ENCODE data around the gene ELOVL2.

ELOVL2 gene

DNA sequence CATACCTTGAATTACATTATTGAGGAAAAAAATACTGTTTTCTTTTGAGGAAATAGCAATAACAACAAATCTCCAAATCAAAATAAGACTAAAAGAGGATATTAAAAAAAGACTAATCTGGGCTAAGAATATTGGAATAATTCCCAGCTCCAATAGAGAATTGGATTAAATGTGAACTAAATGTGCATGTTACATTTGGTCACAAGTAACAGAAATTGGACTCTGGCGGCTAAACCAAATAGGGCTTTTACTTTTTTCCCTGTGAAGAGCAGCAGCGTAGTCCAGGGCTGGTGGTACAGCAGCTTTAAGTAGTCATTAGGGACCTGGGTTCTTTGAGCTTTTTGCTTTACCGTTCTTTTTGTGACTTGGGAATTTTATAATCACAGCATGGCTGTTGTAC is 71.9 kb downstream of the ELOVL2 start:
- no peak for DNase-seq

- DNase-seq = no peak
These were observed 73.4 kb downstream of the ELOVL2 start for GRCh38 chr6:10970731-10971130.

- no peak for DNase-seq
These were observed 75.3 kb downstream of the ELOVL2 start for GRCh38 chr6:10968776-10969175.

GRCh38 chr6:10964684-10965083 is 79.4 kb downstream of the ELOVL2 start:
- no peak for DNase-seq

DNA sequence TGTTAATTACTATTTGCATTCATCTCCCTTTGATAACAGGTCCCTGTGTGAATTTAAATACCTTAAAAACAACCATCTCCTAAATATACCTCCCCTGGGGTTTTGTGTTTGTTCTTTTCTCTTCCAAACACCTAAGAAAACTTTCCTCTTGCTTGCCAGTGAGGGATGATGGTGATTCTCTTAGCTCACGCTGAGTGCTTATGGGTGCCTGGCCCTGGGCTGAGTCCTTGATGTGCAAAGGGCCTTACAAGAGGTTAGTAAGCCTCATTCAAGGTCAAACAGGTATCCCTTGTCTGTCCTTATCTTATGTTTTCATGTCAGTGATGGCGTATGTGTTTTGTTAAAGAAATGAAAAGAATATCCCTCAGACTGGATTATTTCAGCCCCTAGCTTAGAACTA is 81.0 kb downstream of the ELOVL2 start:
- DNase-seq = no peak

- DNase-seq = no peak
These were observed 81.4 kb downstream of the ELOVL2 start for GRCh38 chr6:10962673-10963072.

GRCh38 chr6:10961837-10962236 is 82.3 kb downstream of the ELOVL2 start:
- DNase-seq = no peak

DNA sequence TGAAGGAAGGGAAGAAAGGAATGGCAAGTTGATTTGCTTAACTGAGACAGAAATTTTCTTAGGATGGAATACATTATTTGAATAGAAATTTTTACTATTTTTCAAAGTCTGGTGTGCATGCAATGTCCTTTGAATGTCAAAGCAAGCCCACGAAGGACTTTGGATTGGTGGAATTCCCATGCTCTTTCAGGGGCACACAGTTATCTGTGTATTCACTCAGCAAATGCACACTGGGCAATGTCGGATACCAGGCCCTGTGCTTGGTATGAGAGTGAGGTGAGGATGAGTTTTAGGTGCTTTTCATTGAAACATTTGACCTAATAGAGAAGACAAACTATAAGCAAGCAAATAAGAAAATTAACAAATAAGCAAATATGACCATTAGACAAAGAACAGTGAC is 83.9 kb downstream of the ELOVL2 start:
- DNase-seq = no peak

- no peak for DNase-seq
These were observed 86.7 kb downstream of the ELOVL2 start for GRCh38 chr6:10957414-10957886.

- no peak for DNase-seq
These were observed 87.3 kb downstream of the ELOVL2 start for GRCh38 chr6:10956776-10957175.

DNA sequence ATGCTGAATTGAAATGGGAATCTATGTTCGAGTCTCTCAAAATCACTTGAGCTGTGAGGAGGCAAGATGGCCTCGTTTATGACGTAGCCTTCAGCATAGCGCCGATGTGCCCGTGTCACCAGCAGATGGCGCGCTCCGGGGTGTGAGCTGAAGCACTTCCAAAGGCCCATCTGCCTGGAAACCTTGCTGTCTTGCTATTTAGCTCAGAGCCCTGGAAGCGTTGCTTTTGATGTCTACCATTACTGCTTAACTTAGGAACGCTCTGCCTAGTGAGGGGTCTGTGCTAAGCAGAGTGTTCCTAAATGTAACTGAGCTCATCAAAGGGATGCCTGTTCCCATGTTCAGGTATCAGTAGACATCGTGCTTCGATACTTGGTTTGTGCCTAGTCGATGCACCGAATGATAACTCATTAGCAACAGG is 89.5 kb downstream of the ELOVL2 start:
- DNase-seq = peak; percentile 29

GRCh38 chr6:10951675-10952282 is 92.3 kb downstream of the ELOVL2 start:
- DNase-seq = no peak

GRCh38 chr6:10949579-10950490 is 94.3 kb downstream of the ELOVL2 start:
- DNase-seq = no peak

DNA sequence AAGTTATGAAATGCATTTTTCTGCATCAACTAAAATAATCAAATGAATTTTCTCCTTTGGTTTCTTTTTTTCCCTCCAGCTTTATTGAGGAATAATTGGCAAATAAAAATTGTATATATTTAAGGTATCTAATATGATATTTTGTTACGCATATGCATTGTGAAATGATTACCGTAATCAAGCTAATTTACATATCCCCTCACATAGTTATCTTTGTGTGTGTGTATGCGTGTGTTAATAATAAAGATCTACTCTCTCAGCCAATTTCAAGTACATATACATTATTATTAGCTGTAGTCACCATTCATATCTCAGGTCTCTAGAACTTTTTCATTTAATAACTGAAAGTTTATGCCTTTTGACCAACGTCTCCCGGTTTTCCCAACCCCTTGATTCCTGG is 96.1 kb downstream of the ELOVL2 start:
- DNase-seq = no peak

DNA sequence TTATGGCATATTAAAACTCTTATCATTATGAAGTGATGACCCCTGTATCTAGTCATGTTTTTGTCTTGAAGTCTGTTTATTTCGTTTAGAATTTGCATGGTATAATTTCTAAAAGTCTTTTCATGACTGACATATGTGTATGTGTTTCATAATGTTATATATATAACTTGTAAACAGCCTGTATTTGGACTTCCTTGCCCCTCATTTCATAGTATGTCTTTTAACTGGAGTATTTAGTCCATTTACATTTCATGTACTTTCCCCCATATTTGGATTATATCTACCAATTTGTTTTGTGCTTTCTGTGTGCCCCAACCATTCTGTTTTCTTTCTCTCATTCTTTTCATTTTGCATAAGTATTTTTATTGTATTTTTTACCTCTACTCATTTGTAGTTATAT is 98.3 kb downstream of the ELOVL2 start:
- no peak for DNase-seq

DNA sequence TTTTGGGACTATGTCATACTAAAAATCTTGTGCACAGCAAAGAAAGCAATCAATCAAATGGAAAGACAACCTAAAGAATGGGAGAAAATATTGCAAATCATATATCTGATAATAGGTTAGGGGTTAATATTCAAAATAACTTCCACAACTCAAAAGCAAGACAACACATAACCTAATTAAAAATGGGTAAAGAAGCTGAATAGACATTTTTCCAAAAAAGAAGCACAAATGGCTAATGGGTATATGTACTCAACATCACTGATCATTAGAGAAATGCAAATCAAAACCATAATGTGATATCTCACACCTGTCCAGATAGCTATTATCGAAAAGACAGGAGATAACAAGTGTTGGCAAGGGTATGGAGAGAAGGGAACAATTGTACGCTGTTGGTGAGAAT is 104.3 kb downstream of the ELOVL2 start:
- no peak for DNase-seq

- DNase-seq = no peak
These were observed 111.0 kb downstream of the ELOVL2 start for GRCh38 chr6:10933126-10933525.
